Endothelial cell of umbilical vein (primary cell): ENCODE measurements around the gene PPM1L.

Experiments used
- GATA2 ChIP-seq: IDR thresholded peaks from 2 replicates; pipeline ENCODE4 v1.7.0; 2011; ENCODE audit warnings: low read depth, mild to moderate bottlenecking, moderate library complexity, mixed read lengths, low read length; ENCODE audit not compliant: insufficient read length, insufficient read depth
- MAX ChIP-seq: IDR thresholded peaks from 2 replicates; pipeline ENCODE4 v1.6.1; 2011; ENCODE audit not compliant: insufficient read depth, insufficient read length

GRCh38 chr3:160755776-160756304 is at the start of gene PPM1L:
- no peak for TF ChIP-seq MAX
- no peak for TF ChIP-seq GATA2
